HG02763 (cell line): ENCODE data around the gene HIP1.
"Not testable (repeated sequence)": the region's sequence is repeated elsewhere in the genome, so short reads cannot be mapped to it uniquely, and the experiment has no call there.

ENCODE experiments used
- ATAC-seq: cut with Tn5 transposase; IDR thresholded peaks from one replicate; pipeline ENCODE4 v1.9.1; 2021; ENCODE audit warnings: mild to moderate bottlenecking, moderate library complexity; ENCODE audit not compliant: unreplicated experiment

Gene HIP1

GRCh38 chr7:75646571-75647102 is 92.1 kb downstream of the HIP1 start:
- ATAC-seq: no peak

GRCh38 chr7:75645570-75645969 is 93.2 kb downstream of the HIP1 start:
- no peak for ATAC-seq

GRCh38 chr7:75644589-75644988 is 94.2 kb downstream of the HIP1 start:
- no peak for ATAC-seq

GRCh38 chr7:75642810-75643486 is 95.8 kb downstream of the HIP1 start:
- no peak for ATAC-seq

- no peak for ATAC-seq
Measured at GRCh38 chr7:75640201-75640600, 98.5 kb downstream of the HIP1 start.

- ATAC-seq: no peak
Measured at GRCh38 chr7:75639886-75640190, 98.9 kb downstream of the HIP1 start.

- ATAC-seq: no peak
Measured at GRCh38 chr7:75639071-75639885, 99.5 kb downstream of the HIP1 start.

GRCh38 chr7:75638594-75639070 is 100.1 kb downstream of the HIP1 start:
- ATAC-seq: no peak

GRCh38 chr7:75637854-75638593 is 100.7 kb downstream of the HIP1 start:
- no peak for ATAC-seq

- ATAC-seq: no peak
Measured at GRCh38 chr7:75635036-75635435, 103.7 kb downstream of the HIP1 start.

- ATAC-seq: not testable (repeated sequence)
Measured at GRCh38 chr7:75632587-75632986, 106.2 kb downstream of the HIP1 start.

- no peak for ATAC-seq
Measured at GRCh38 chr7:75631711-75632110, 107.0 kb downstream of the HIP1 start.

- no peak for ATAC-seq
Measured at GRCh38 chr7:75630549-75630948, 108.2 kb downstream of the HIP1 start.

- no peak for ATAC-seq
Measured at GRCh38 chr7:75629044-75629443, 109.7 kb downstream of the HIP1 start.

- no peak for ATAC-seq
Measured at GRCh38 chr7:75628055-75628454, 110.7 kb downstream of the HIP1 start.

- no peak for ATAC-seq
Measured at GRCh38 chr7:75626954-75627353, 111.8 kb downstream of the HIP1 start.

- ATAC-seq: no peak
Measured at GRCh38 chr7:75625868-75626267, 112.9 kb downstream of the HIP1 start.

- no peak for ATAC-seq
Measured at GRCh38 chr7:75624134-75624832, 114.5 kb downstream of the HIP1 start.

- ATAC-seq: no peak
Measured at GRCh38 chr7:75623390-75624133, 115.2 kb downstream of the HIP1 start.

- ATAC-seq: no peak
Measured at GRCh38 chr7:75621124-75621523, 117.6 kb downstream of the HIP1 start.
